SHP77 treated with DMSO at 0.1 percent for 48 hours (cell line): ENCODE data around the gene MAGEA2.
"Not testable (repeated sequence)": the region's sequence is repeated elsewhere in the genome, so short reads cannot be mapped to it uniquely, and the experiment has no call there.

ENCODE experiments used
- DNase-seq: peaks from one replicate; lab custom pipeline; 2025; lab: John Stamatoyannopoulos, UW

Gene MAGEA2

DNA sequence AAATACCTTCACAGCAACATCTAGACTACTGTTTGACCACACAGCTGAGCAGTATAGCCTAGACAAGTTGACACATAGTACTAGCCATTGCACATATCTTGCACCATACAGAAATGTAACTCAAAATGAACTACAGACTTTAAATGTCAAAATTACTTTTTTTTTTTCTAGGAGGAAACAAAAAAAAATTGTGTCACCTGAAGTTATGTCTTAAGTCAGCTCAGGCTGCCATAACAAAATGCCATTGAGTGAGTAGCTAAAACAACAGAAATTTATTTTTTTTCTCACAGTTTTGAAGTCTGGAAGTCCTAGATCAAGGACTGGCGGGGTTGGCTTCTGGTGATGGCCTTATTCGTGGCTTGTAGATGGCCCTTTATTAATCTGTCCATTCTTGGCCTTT, 44.5 kb downstream of the MAGEA2 start, which contains the start of gene CSAG2:
CSAG2 (minus strand) TSS at position 101 of the 400 bp plus-strand sequence. CDS start 161 bp downstream, outside the sequence.
- not testable (repeated sequence) for DNase-seq

DNA sequence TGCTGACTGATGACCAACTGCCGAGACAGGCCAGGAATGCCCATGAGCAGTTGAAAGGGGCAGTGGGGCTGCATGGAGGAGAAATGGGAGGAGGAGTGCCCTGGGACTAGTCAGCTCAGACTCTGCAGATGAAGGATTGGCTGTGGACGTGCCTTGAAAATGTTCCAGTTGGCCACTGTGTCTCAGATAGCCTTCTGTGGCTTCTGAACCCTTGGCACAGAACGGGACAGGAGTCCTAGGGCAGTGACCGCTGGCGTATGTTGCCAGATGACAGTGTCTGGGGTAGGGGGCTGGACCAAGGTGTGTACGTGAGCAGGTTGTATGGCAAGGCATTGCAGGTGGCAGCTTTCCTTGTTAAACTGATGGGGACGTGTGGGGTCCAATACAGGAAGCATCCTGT, 47.1 kb downstream of the MAGEA2 start:
- not testable (repeated sequence) for DNase-seq

DNA sequence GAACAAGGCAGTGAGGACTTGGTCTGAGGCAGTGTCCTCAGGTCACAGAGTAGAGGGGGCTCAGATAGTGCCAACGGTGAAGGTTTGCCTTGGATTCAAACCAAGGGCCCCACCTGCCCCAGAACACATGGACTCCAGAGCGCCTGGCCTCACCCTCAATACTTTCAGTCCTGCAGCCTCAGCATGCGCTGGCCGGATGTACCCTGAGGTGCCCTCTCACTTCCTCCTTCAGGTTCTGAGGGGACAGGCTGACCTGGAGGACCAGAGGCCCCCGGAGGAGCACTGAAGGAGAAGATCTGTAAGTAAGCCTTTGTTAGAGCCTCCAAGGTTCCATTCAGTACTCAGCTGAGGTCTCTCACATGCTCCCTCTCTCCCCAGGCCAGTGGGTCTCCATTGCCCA, 53.3 kb downstream of the MAGEA2 start:
- DNase-seq, result not testable (repeated sequence)
